ENCODE results near the gene SAMD13.

DNA sequence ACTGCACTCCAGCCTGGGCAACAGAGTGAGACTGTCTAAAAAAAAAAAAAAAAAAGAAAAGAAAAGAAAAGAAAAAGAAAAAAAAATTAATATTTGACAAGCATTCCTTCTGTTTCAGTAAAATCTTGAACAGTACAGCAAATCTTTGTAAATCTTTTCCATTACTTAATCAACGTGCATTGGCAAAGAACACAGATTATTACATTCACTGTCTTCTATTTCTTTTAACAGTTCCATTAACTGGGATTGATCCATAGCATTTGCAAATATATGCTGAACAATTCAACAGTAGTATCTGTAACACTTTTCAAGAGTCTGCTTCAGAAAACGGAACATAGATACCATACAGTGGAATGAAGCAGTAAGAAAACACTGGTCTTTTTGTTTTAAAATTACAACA, 9.8 kb downstream of the SAMD13 start:
- TF ChIP-seq POLR2A (IDR thresholded peaks at IDR 0.05) (no peak), POLR2AphosphoS5 (IDR thresholded peaks at IDR 0.05) (no peak), EP300 (IDR thresholded peaks at IDR 0.05) (no peak)
- TF ChIP-seq, protein P1, sequence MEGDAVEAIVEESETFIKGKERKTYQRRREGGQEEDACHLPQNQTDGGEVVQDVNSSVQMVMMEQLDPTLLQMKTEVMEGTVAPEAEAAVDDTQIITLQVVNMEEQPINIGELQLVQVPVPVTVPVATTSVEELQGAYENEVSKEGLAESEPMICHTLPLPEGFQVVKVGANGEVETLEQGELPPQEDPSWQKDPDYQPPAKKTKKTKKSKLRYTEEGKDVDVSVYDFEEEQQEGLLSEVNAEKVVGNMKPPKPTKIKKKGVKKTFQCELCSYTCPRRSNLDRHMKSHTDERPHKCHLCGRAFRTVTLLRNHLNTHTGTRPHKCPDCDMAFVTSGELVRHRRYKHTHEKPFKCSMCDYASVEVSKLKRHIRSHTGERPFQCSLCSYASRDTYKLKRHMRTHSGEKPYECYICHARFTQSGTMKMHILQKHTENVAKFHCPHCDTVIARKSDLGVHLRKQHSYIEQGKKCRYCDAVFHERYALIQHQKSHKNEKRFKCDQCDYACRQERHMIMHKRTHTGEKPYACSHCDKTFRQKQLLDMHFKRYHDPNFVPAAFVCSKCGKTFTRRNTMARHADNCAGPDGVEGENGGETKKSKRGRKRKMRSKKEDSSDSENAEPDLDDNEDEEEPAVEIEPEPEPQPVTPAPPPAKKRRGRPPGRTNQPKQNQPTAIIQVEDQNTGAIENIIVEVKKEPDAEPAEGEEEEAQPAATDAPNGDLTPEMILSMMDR (IDR thresholded peaks at IDR 0.05), result no peak

Measured in upper lobe of left lung (tissue), 4 donors.